GM12872 (cell line): ENCODE results near the gene IFI27L2.

Experiments used
- CTCF ChIP-seq: IDR thresholded peaks from 3 replicates; pipeline ENCODE4 v1.5.1; 2011; ENCODE audit warnings: low read depth, mild to moderate bottlenecking, low read length, moderate library complexity; ENCODE audit not compliant: insufficient read depth

Gene IFI27L2

GRCh38 chr14:94080621-94081385, 48.6 kb downstream of the IFI27L2 start, which contains the start of the genes DDX24 and IFI27L1:
TSS of gene DDX24 (minus strand) at chr14:94081202. CDS start at chr14:94079742, 1,460 bp downstream.
TSS of gene IFI27L1 (plus strand) at chr14:94081310. CDS start at chr14:94096938, 15,628 bp downstream.
- no peak for TF ChIP-seq CTCF

GRCh38 chr14:94079891-94080620, 49.3 kb downstream of the IFI27L2 start:
- TF ChIP-seq CTCF = no peak

GRCh38 chr14:94077823-94078222, 51.6 kb downstream of the IFI27L2 start:
- no peak for TF ChIP-seq CTCF
